HepG2 (cell line): ENCODE data around the gene RAB2B. TPM values are rescaled to one million over a fixed set of nuclear protein-coding genes. Genes with fewer than 3 reads are reported as not detected.

ENCODE experiments used
- ELF3 ChIP-seq: IDR thresholded peaks from 2 replicates; pipeline ENCODE4 v1.6.1; 2016; ENCODE audit warnings: missing genetic modification reagents, missing compliant biosample characterization
- HMGA1 ChIP-seq: sonication (generic); formaldehyde crosslinking; conservative IDR thresholded peaks from 2 replicates; pipeline ENCODE4 v1.4.0; 2020; ENCODE audit warnings: missing genetic modification reagents
- ISX ChIP-seq: sonication (generic); formaldehyde crosslinking; conservative IDR thresholded peaks from 2 replicates; pipeline ENCODE4 v1.5.0; 2020; ENCODE audit warnings: missing genetic modification reagents
- JARID2 ChIP-seq: sonication (generic); formaldehyde crosslinking; IDR thresholded peaks from 2 replicates; pipeline ENCODE4 v1.8.1; 2023; ENCODE audit warnings: missing genetic modification reagents, inconsistent platforms; ENCODE audit not compliant: insufficient replicate concordance
- MTF2 ChIP-seq: sonication (generic); formaldehyde crosslinking; IDR thresholded peaks from 2 replicates; pipeline ENCODE4 v1.5.0; 2020; ENCODE audit warnings: missing genetic modification reagents, borderline replicate concordance
- NFATC3 ChIP-seq: sonication (generic); formaldehyde crosslinking; IDR thresholded peaks from 2 replicates; pipeline ENCODE4 v1.5.1; 2020; ENCODE audit warnings: mild to moderate bottlenecking, missing genetic modification reagents
- PHF5A ChIP-seq: IDR thresholded peaks from one replicate; pipeline ENCODE4 v1.6.1; 2018; ENCODE audit warnings: low read depth, missing genetic modification reagents; ENCODE audit not compliant: unreplicated experiment
- RORA ChIP-seq: sonication (generic); formaldehyde crosslinking; IDR thresholded peaks from 2 replicates; pipeline ENCODE4 v1.5.0; 2020; ENCODE audit warnings: mild to moderate bottlenecking, missing genetic modification reagents, moderate library complexity
- ZFP36L2 ChIP-seq: sonication (generic); formaldehyde crosslinking; IDR thresholded peaks from 2 replicates; pipeline ENCODE4 v1.4.0; 2020; ENCODE audit warnings: missing genetic modification reagents
- ZIK1 ChIP-seq: sonication (generic); formaldehyde crosslinking; IDR thresholded peaks from 2 replicates; pipeline ENCODE4 v1.5.0; 2020; ENCODE audit warnings: mild to moderate bottlenecking, low read depth, missing genetic modification reagents, borderline replicate concordance
- ZNF205 ChIP-seq: IDR thresholded peaks from 2 replicates; pipeline ENCODE4 v1.6.1; 2018; ENCODE audit warnings: missing biosample characterization, missing genetic modification reagents
- ZNF260 ChIP-seq: sonication (generic); formaldehyde crosslinking; IDR thresholded peaks from 2 replicates; pipeline ENCODE4 v1.4.0; 2020; ENCODE audit warnings: missing genetic modification reagents, low read depth, mild to moderate bottlenecking, borderline replicate concordance
- ZNF317 ChIP-seq: sonication (generic); formaldehyde crosslinking; IDR thresholded peaks from 2 replicates; pipeline ENCODE4 v1.5.0; 2020; ENCODE audit warnings: mild to moderate bottlenecking, missing genetic modification reagents
- ZNF556 ChIP-seq: sonication (generic); formaldehyde crosslinking; IDR thresholded peaks from 2 replicates; pipeline ENCODE4 v1.4.0; 2020; ENCODE audit warnings: mild to moderate bottlenecking, missing genetic modification reagents, borderline replicate concordance
- ZNF644 ChIP-seq: IDR thresholded peaks from 2 replicates; pipeline ENCODE4 v1.6.1; 2016; ENCODE audit warnings: low read depth
- ZNF879 ChIP-seq: sonication (generic); formaldehyde crosslinking; IDR thresholded peaks from 2 replicates; pipeline ENCODE4 v1.8.1; 2023; ENCODE audit warnings: missing genetic modification reagents
- polyA plus RNA-seq, 8 experiments: library from polyadenylated mRNA; depleted of rRNA in 3 of 8; stranded (reverse) in 7 of 8; unstranded in 1 of 8; fragments of >200 nt; fragmentation: Illumina TruSeq in 4 of 8; extraction: Trizol in 4 of 8; gene quantifications; 2 replicates each; pipeline versions ENCODE4 v1.2.1 to v1.2.3, GENCODE V29; 2011 to 2016; ENCODE audit warnings: low read depth in 4 of 8, missing spikeins in 1 of 8, mixed read lengths in 1 of 8; ENCODE audit not compliant: insufficient read depth in 1 of 8
- total RNA-seq, 5 experiments: library from RNA; depleted of rRNA; stranded (reverse); fragments of >200 nt; fragmentation: Illumina TruSeq; extraction: Trizol; gene quantifications; 2 replicates each; pipeline ENCODE4 v1.2.3, GENCODE V29; 2016; ENCODE audit warnings: low read depth in 1 of 5
- TF ChIP-seq, protein P1 (sequence below): sonication (generic); formaldehyde crosslinking; IDR thresholded peaks from 2 replicates; pipeline ENCODE4 v1.9.0; 2021; ENCODE audit warnings: missing genetic modification reagents, borderline replicate concordance
- TF ChIP-seq, protein P2 (sequence below): sonication (generic); formaldehyde crosslinking; IDR thresholded peaks from 2 replicates; pipeline ENCODE4 v1.4.0; 2020; ENCODE audit warnings: missing genetic modification reagents, borderline replicate concordance
- TF ChIP-seq, protein P3 (sequence below): sonication (generic); formaldehyde crosslinking; conservative IDR thresholded peaks from 2 replicates; pipeline ENCODE4 v1.8.0; 2022; ENCODE audit warnings: low read depth, missing genetic modification reagents
- TF ChIP-seq, protein P4 (sequence below): sonication (generic); formaldehyde crosslinking; IDR thresholded peaks from 2 replicates; pipeline ENCODE4 v1.8.0; 2023; ENCODE audit warnings: mild to moderate bottlenecking, missing genetic modification reagents

Gene RAB2B
- total and polyA plus RNA-seq, 2 of the 13 experiments (the other 11 are each of a cell fraction or from before 2014, with no cell fraction given) = 36.0 to 60.6 TPM

DNA sequence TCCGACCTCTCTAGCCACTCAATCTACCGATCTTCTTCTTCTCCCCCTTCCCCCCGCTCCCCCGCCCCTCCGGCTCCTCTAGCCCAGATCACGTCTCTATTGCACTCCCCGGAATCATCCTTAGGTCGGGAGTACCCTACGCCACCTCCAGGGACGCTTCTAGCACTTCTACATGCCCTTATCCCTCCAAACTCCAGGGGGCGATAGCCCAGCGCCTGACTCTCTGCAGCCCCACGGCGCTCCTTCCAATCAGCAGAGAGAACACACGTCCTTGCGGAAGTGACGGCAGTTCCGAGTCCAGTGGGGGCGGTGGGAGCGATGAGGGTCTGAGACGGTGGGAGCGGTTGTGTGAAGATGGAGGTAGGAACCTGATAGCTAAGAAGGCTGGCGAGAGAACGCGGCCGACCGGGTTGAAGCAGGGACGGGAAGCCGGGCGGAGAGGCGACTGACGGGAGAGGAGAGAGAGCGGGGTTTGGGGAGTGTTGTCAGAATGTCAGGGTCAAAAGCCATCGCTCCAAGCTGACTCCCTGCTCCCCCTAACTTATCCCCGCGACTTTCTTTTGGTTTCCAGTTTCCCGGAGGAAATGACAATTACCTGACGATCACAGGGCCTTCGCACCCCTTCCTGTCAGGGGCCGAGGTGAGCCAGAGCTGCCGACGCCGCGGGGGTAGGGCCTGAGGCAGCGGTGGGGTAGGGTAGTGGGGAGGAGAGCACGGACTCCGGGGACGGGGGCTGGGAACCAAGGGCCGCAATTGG is at the start of gene RAB2B, which contains the start of gene TOX4 (continued):
- TF ChIP-seq ZIK1 (CRISPR knock-in tag) = no peak
- TF ChIP-seq, protein P1, sequence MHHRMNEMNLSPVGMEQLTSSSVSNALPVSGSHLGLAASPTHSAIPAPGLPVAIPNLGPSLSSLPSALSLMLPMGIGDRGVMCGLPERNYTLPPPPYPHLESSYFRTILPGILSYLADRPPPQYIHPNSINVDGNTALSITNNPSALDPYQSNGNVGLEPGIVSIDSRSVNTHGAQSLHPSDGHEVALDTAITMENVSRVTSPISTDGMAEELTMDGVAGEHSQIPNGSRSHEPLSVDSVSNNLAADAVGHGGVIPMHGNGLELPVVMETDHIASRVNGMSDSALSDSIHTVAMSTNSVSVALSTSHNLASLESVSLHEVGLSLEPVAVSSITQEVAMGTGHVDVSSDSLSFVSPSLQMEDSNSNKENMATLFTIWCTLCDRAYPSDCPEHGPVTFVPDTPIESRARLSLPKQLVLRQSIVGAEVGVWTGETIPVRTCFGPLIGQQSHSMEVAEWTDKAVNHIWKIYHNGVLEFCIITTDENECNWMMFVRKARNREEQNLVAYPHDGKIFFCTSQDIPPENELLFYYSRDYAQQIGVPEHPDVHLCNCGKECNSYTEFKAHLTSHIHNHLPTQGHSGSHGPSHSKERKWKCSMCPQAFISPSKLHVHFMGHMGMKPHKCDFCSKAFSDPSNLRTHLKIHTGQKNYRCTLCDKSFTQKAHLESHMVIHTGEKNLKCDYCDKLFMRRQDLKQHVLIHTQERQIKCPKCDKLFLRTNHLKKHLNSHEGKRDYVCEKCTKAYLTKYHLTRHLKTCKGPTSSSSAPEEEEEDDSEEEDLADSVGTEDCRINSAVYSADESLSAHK (CRISPR knock-in tag) = no peak
- TF ChIP-seq ZNF317 = peak; percentile 95
- TF ChIP-seq ZNF260 (CRISPR knock-in tag) = no peak; the same call in 1 of the 2 replicates
- TF ChIP-seq ZNF879 = 0 out of 2 replicates have a peak, but pooled peaks have one; percentile 65
- peak; percentile 90 for TF ChIP-seq ELF3 (CRISPR knock-in tag)
- TF ChIP-seq NFATC3 (CRISPR knock-in tag) = peak; percentile 98
- TF ChIP-seq ISX = no peak
- peak; percentile 97 for TF ChIP-seq ZNF556 (CRISPR knock-in tag)
- no peak for TF ChIP-seq HMGA1 (CRISPR knock-in tag)
- TF ChIP-seq ZNF205 (CRISPR knock-in tag) = no peak; the same call in 1 of the 2 replicates
- TF ChIP-seq ZNF644 = no peak
- TF ChIP-seq JARID2 (CRISPR knock-in tag) = no peak
- no peak for TF ChIP-seq RORA
- TF ChIP-seq MTF2 (CRISPR knock-in tag) = no peak; the same call in 1 of the 2 replicates
- TF ChIP-seq, protein P2, sequence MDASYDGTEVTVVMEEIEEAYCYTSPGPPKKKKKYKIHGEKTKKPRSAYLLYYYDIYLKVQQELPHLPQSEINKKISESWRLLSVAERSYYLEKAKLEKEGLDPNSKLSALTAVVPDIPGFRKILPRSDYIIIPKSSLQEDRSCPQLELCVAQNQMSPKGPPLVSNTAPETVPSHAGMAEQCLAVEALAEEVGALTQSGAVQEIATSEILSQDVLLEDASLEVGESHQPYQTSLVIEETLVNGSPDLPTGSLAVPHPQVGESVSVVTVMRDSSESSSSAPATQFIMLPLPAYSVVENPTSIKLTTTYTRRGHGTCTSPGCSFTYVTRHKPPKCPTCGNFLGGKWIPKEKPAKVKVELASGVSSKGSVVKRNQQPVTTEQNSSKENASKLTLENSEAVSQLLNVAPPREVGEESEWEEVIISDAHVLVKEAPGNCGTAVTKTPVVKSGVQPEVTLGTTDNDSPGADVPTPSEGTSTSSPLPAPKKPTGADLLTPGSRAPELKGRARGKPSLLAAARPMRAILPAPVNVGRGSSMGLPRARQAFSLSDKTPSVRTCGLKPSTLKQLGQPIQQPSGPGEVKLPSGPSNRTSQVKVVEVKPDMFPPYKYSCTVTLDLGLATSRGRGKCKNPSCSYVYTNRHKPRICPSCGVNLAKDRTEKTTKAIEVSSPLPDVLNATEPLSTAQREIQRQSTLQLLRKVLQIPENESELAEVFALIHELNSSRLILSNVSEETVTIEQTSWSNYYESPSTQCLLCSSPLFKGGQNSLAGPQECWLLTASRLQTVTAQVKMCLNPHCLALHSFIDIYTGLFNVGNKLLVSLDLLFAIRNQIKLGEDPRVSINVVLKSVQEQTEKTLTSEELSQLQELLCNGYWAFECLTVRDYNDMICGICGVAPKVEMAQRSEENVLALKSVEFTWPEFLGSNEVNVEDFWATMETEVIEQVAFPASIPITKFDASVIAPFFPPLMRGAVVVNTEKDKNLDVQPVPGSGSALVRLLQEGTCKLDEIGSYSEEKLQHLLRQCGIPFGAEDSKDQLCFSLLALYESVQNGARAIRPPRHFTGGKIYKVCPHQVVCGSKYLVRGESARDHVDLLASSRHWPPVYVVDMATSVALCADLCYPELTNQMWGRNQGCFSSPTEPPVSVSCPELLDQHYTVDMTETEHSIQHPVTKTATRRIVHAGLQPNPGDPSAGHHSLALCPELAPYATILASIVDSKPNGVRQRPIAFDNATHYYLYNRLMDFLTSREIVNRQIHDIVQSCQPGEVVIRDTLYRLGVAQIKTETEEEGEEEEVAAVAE (CRISPR knock-in tag) = peak; percentile 85; the same call in 1 of the 2 replicates
- TF ChIP-seq ZFP36L2 (CRISPR knock-in tag) = no peak; the same call in 1 of the 2 replicates
- TF ChIP-seq, protein P3, sequence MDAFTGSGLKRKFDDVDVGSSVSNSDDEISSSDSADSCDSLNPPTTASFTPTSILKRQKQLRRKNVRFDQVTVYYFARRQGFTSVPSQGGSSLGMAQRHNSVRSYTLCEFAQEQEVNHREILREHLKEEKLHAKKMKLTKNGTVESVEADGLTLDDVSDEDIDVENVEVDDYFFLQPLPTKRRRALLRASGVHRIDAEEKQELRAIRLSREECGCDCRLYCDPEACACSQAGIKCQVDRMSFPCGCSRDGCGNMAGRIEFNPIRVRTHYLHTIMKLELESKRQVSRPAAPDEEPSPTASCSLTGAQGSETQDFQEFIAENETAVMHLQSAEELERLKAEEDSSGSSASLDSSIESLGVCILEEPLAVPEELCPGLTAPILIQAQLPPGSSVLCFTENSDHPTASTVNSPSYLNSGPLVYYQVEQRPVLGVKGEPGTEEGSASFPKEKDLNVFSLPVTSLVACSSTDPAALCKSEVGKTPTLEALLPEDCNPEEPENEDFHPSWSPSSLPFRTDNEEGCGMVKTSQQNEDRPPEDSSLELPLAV (CRISPR knock-in tag) = 0 out of 2 replicates have a peak, but pooled peaks have one; percentile 68
- TF ChIP-seq, protein P4, sequence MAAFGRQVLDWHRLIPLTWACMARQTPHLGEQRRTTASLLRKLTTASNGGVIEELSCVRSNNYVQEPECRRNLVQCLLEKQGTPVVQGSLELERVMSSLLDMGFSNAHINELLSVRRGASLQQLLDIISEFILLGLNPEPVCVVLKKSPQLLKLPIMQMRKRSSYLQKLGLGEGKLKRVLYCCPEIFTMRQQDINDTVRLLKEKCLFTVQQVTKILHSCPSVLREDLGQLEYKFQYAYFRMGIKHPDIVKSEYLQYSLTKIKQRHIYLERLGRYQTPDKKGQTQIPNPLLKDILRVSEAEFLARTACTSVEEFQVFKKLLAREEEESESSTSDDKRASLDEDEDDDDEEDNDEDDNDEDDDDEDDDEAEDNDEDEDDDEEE (CRISPR knock-in tag) = no peak
- no peak for TF ChIP-seq PHF5A (CRISPR knock-in tag)
